Small intestine (tissue), 7 donors: Measurements from ENCODE around the gene HOXC9. TPM values are rescaled to one million over a fixed set of nuclear protein-coding genes. Genes with fewer than 3 reads are reported as not detected.

Experiments
- DNase-seq, 2 donors: peaks; one replicate each; pipeline versions ENCODE4 v3.0.0 to v3.0.0-alpha.2; 2013
- FAIRE-seq: peaks from 2 replicates; lab custom pipeline; 2012; peaks lifted over from hg19 to GRCh38; lab: Jason Lieb, UNC
- H3K27ac ChIP-seq, 3 donors: one replicate each; pipeline ENCODE4 v1.5.1; 2013; ENCODE audit warnings: low read length in 2 of 3, mild to moderate bottlenecking in 2 of 3, control low read depth in 1 of 3, inconsistent platforms in 1 of 3, low read depth in 1 of 3, moderate library complexity in 1 of 3
- H3K27me3 ChIP-seq, 3 donors: one replicate each; pipeline ENCODE4 v1.6.1; 2013; ENCODE audit warnings: low read length in 3 of 3, inconsistent platforms in 1 of 3; ENCODE audit not compliant: control insufficient read depth in 3 of 3, insufficient read depth in 3 of 3
- H3K36me3 ChIP-seq, 3 donors: one replicate each; pipeline ENCODE4 v1.6.1; 2013; ENCODE audit warnings: low read length in 3 of 3, inconsistent platforms in 1 of 3, low read depth in 1 of 3, mild to moderate bottlenecking in 1 of 3, moderate library complexity in 1 of 3; ENCODE audit not compliant: control insufficient read depth in 3 of 3, insufficient read depth in 2 of 3
- H3K4me1 ChIP-seq, 3 donors: one replicate each; pipeline ENCODE4 v1.6.1; 2013; ENCODE audit warnings: low read length in 2 of 3, inconsistent platforms in 1 of 3, low read depth in 1 of 3, mild to moderate bottlenecking in 1 of 3, moderate library complexity in 1 of 3; ENCODE audit not compliant: control insufficient read depth in 3 of 3, insufficient read depth in 2 of 3
- H3K4me3 ChIP-seq, 3 donors: one replicate each; pipeline ENCODE4 v1.5.1; 2013; ENCODE audit warnings: low read length in 3 of 3, control low read depth in 1 of 3, inconsistent platforms in 1 of 3, low read depth in 1 of 3, mild to moderate bottlenecking in 1 of 3, moderate library complexity in 1 of 3
- H3K9me3 ChIP-seq, 2 donors: one replicate each; pipeline ENCODE4 v1.6.1; 2013; ENCODE audit warnings: low read depth in 1 of 2, low read length in 1 of 2; ENCODE audit not compliant: control insufficient read depth in 2 of 2, insufficient read depth in 1 of 2
- WGBS, 3 donors: extraction: QIAGEN DNeasy Blood & Tissue Kit; methylation state at CpG; one replicate each; pipeline ENCODE4 v1.1.7; 2013; 5-methylcytosine and 5-hydroxymethylcytosine counted together
- polyA plus RNA-seq, 4 donors: library from polyadenylated mRNA; stranded (reverse) in 3 of 4; unstranded in 1 of 4; fragments of 200-250 nt in 3 of 4; fragments of 120-200 nt in 1 of 4; gene quantifications; one replicate each; pipeline versions ENCODE4 v1.2.1 to v1.2.3, GENCODE V29; 2013
- donor health status: healthy with polysubstance abuse.
- donor health status: control.
- donor health status: control.
- donor health status: Bipolar disorder and iron deficiency.
- donor health status: healthy.

The HOXC9 gene
- polyA plus RNA-seq, 4 donors, result 2.2 TPM; not detected in 3

- H3K36me3 ChIP-seq, result no peaks in the 10 kb centered on the region
- DNase-seq, result no peak
- peak overlapping the region in 2 of 3 donors; percentile 19 to 27 for H3K27ac ChIP-seq
- H3K27me3 ChIP-seq, result peaks cover 6 to 95% (median 44%) of the 10 kb centered on the region in 3 donors
- peaks cover 0 to 36% (median 2%) of the 10 kb centered on the region in 3 donors for H3K4me1 ChIP-seq
- peak overlapping the region in 1 of 3 donors; percentile 9 for H3K4me3 ChIP-seq
- no peak for FAIRE-seq
- H3K9me3 ChIP-seq, result no peaks in the 10 kb centered on the region
- WGBS, 3 donors, result 64 to 78% (median 75%) methylated on average over 23 of the region's 23 CpGs
Observed at GRCh38 chr12:54020591-54021405, 20.8 kb downstream of the HOXC9 start.

- H3K9me3 ChIP-seq, result no peaks in the 10 kb centered on the region
- DNase-seq, result no peak
- peak overlapping the region in 1 of 3 donors; percentile 19 for H3K27ac ChIP-seq
- FAIRE-seq, result no peak
- no peaks in the 10 kb centered on the region for H3K36me3 ChIP-seq
- 17 to 33% (median 20%) methylated on average over 16 of the region's 16 CpGs for WGBS, 3 donors
- peaks cover 6 to 96% (median 44%) of the 10 kb centered on the region in 3 donors for H3K27me3 ChIP-seq
- no peak overlapping the region for H3K4me3 ChIP-seq
- peaks cover 0 to 37% (median 2%) of the 10 kb centered on the region in 3 donors for H3K4me1 ChIP-seq
Observed at GRCh38 chr12:54021432-54022013, 21.6 kb downstream of the HOXC9 start.

GRCh38 chr12:54022960-54023884 lies 23.3 kb downstream of the HOXC9 start:
- DNase-seq (no peak), FAIRE-seq (no peak)
- Histone ChIP-seq H3K27me3 (peaks cover 6 to 96% (median 49%) of the 10 kb centered on the region in 3 donors), H3K36me3 (no peaks in the 10 kb centered on the region), H3K4me3 (no peak overlapping the region), H3K4me1 (peaks cover 0 to 46% (median 6%) of the 10 kb centered on the region in 3 donors), H3K27ac (no peak overlapping the region), H3K9me3 (no peaks in the 10 kb centered on the region)
- 50 to 64% (median 56%) methylated on average over 8 of the region's 8 CpGs for WGBS, 3 donors

GRCh38 chr12:54024127-54024526 lies 24.2 kb downstream of the HOXC9 start:
- peak overlapping the region in 1 of 3 donors; percentile 19 for H3K27ac ChIP-seq
- no peaks in the 10 kb centered on the region for H3K36me3 ChIP-seq
- FAIRE-seq (no peak), DNase-seq (no peak)
- H3K4me1 ChIP-seq, result peaks cover 0 to 49% (median 4%) of the 10 kb centered on the region in 3 donors
- no peaks in the 10 kb centered on the region for H3K9me3 ChIP-seq
- H3K27me3 ChIP-seq, result peaks cover 6 to 97% (median 51%) of the 10 kb centered on the region in 3 donors
- H3K4me3 ChIP-seq, result no peak overlapping the region
- 54 to 72% (median 62%) methylated on average over 17 of the region's 17 CpGs for WGBS, 3 donors

GRCh38 chr12:54024581-54025305 lies 24.8 kb downstream of the HOXC9 start:
- Histone ChIP-seq H3K27ac (no peak overlapping the region), H3K4me1 (peaks cover 0 to 46% (median 4%) of the 10 kb centered on the region in 3 donors), H3K36me3 (peaks cover 0 to 4% (median 0%) of the 10 kb centered on the region in 3 donors), H3K27me3 (peaks cover 6 to 96% (median 45%) of the 10 kb centered on the region in 3 donors), H3K4me3 (no peak overlapping the region), H3K9me3 (no peaks in the 10 kb centered on the region)
- DNase-seq (no peak), FAIRE-seq (no peak)
- 39 to 54% (median 43%) methylated on average over 5 of the region's 5 CpGs for WGBS, 3 donors

GRCh38 chr12:54025499-54026405 lies 25.8 kb downstream of the HOXC9 start:
- Histone ChIP-seq H3K27me3 (peaks cover 6 to 95% (median 44%) of the 10 kb centered on the region in 3 donors), H3K9me3 (no peaks in the 10 kb centered on the region), H3K27ac (peak overlapping the region; percentile 1 to 66 (median 2)), H3K4me1 (peaks cover 0 to 40% (median 4%) of the 10 kb centered on the region in 3 donors), H3K36me3 (peaks cover 0 to 7% (median 0%) of the 10 kb centered on the region in 3 donors), H3K4me3 (no peak overlapping the region)
- 11 to 34% (median 14%) methylated on average over 7 of the region's 7 CpGs for WGBS, 3 donors
- FAIRE-seq (no peak), DNase-seq (no peak)
